Trophoblast cell (in vitro differentiated cells and primary cell): ENCODE data around the gene HOXA6.

ENCODE experiments used
- DNase-seq, 2 donors: peaks; one replicate each; pipeline ENCODE4 v3.0.0-alpha.2; 2016
- H2AFZ ChIP-seq: 2 replicates; pipeline ENCODE4 v1.6.1; 2013; ENCODE audit warnings: low read length, moderate library complexity, mild to moderate bottlenecking; ENCODE audit not compliant: insufficient read depth, poor library complexity
- H2AK5ac ChIP-seq: 2 replicates; pipeline ENCODE4 v1.6.1; 2013; ENCODE audit warnings: mild to moderate bottlenecking, low read length
- H2BK120ac ChIP-seq: 2 replicates; pipeline ENCODE4 v1.6.1; 2013; ENCODE audit warnings: low read length, mild to moderate bottlenecking, moderate library complexity; ENCODE audit not compliant: insufficient read depth, poor library complexity
- H2BK12ac ChIP-seq: 2 replicates; pipeline ENCODE4 v1.6.1; 2013; ENCODE audit warnings: mild to moderate bottlenecking, low read length, moderate library complexity
- H2BK5ac ChIP-seq: 2 replicates; pipeline ENCODE4 v1.6.1; 2013; ENCODE audit warnings: low read length, low read depth, moderate library complexity, mild to moderate bottlenecking; ENCODE audit not compliant: poor library complexity
- H3K14ac ChIP-seq: 2 replicates; pipeline ENCODE4 v1.6.1; 2013; ENCODE audit warnings: mild to moderate bottlenecking, low read length
- H3K18ac ChIP-seq: 2 replicates; pipeline ENCODE4 v1.6.1; 2013; ENCODE audit warnings: mild to moderate bottlenecking, low read length
- H3K23ac ChIP-seq: 2 replicates; pipeline ENCODE4 v1.6.1; 2013; ENCODE audit warnings: low read length
- H3K27ac ChIP-seq: 2 replicates; pipeline ENCODE4 v1.5.1; 2013; ENCODE audit warnings: low read depth, mild to moderate bottlenecking, inconsistent platforms, low read length, moderate library complexity
- H3K27me3 ChIP-seq: 2 replicates; pipeline ENCODE4 v1.6.1; 2013; ENCODE audit warnings: inconsistent platforms, mild to moderate bottlenecking, low read length, moderate library complexity; ENCODE audit not compliant: insufficient read depth
- H3K36me3 ChIP-seq, 2 experiments: 1 replicate in 1 of 2; 2 replicates in 1 of 2; pipeline ENCODE4 v1.6.1; 2013; ENCODE audit warnings: low read length in 2 of 2, mild to moderate bottlenecking in 2 of 2, moderate library complexity in 1 of 2; ENCODE audit not compliant: insufficient read depth in 2 of 2, control insufficient read depth in 1 of 2
- H3K4ac ChIP-seq: 2 replicates; pipeline ENCODE4 v1.6.1; 2013; ENCODE audit warnings: low read depth, mild to moderate bottlenecking, low read length, moderate library complexity
- H3K4me1 ChIP-seq, 2 experiments: 1 replicate in 1 of 2; 2 replicates in 1 of 2; pipeline ENCODE4 v1.6.1; 2013; ENCODE audit warnings: low read length in 2 of 2, mild to moderate bottlenecking in 2 of 2, moderate library complexity in 1 of 2; ENCODE audit not compliant: insufficient read depth in 2 of 2, control insufficient read depth in 1 of 2
- H3K4me2 ChIP-seq: 2 replicates; pipeline ENCODE4 v1.6.1; 2013; ENCODE audit warnings: inconsistent platforms, mild to moderate bottlenecking, low read length, moderate library complexity
- H3K4me3 ChIP-seq: 2 replicates; pipeline ENCODE4 v1.5.1; 2013; ENCODE audit warnings: mild to moderate bottlenecking, low read depth, low read length, inconsistent platforms
- H3K79me1 ChIP-seq: one replicate; pipeline ENCODE4 v1.6.1; 2013; ENCODE audit warnings: low read length
- H3K79me2 ChIP-seq: 2 replicates; pipeline ENCODE4 v1.6.1; 2013; ENCODE audit warnings: low read length, mild to moderate bottlenecking; ENCODE audit not compliant: control insufficient read depth, insufficient read depth, poor library complexity
- H3K9ac ChIP-seq: 2 replicates; pipeline ENCODE4 v1.6.1; 2013; ENCODE audit warnings: mild to moderate bottlenecking, low read length
- H3K9me3 ChIP-seq: 2 replicates; pipeline ENCODE4 v1.6.1; 2013; ENCODE audit warnings: low read depth, mild to moderate bottlenecking, control low read depth, inconsistent platforms, low read length; ENCODE audit not compliant: insufficient read depth
- H4K12ac ChIP-seq: 2 replicates; pipeline ENCODE4 v1.6.1; 2013; ENCODE audit warnings: low read depth, mild to moderate bottlenecking, low read length, moderate library complexity
- H4K8ac ChIP-seq: 2 replicates; pipeline ENCODE4 v1.6.1; 2013; ENCODE audit warnings: low read depth, mild to moderate bottlenecking, low read length, moderate library complexity
- H4K91ac ChIP-seq: one replicate; pipeline ENCODE4 v1.6.1; 2013; ENCODE audit warnings: low read depth, mild to moderate bottlenecking, low read length, moderate library complexity
- WGBS: extraction: QIAGEN DNeasy Blood & Tissue Kit; methylation state at CpG from one replicate; pipeline ENCODE4 v1.1.7; 2013; ENCODE audit warnings: missing lambda C conversion rate; ENCODE audit not compliant: insufficient read length, insufficient coverage; ENCODE audit errors: extremely low coverage; 5-methylcytosine and 5-hydroxymethylcytosine counted together

Gene HOXA6

GRCh38 chr7:27153526-27153925, 6.0 kb upstream of the HOXA6 start:
- Histone ChIP-seq H3K27ac (no peak overlapping the region), H3K79me1 (no peaks in the 10 kb centered on the region), H3K23ac (no peak overlapping the region), H3K4me3 (no peak overlapping the region), H2BK12ac (no peak overlapping the region), H2BK120ac (no peak overlapping the region), H3K14ac (no peak overlapping the region), H3K79me2 (no peaks in the 10 kb centered on the region), H3K36me3 (no peaks in the 10 kb centered on the region), H2AFZ (no peak overlapping the region), H4K8ac (no peak overlapping the region), H3K9me3 (peaks cover 51% of the 10 kb centered on the region), H3K4ac (no peak overlapping the region), H4K91ac (no peak overlapping the region), H3K18ac (no peak overlapping the region), H3K4me2 (no peak overlapping the region), H4K12ac (no peak overlapping the region), H3K4me1 (peaks cover 0 to 2% of the 10 kb centered on the region in 2 experiments), H3K27me3 (peaks cover 91% of the 10 kb centered on the region), H2AK5ac (no peak overlapping the region), H2BK5ac (no peak overlapping the region), H3K9ac (no peak overlapping the region)
- DNase-seq, result no peak
- no CpG with 5 or more reads among the region's 3 CpGs for WGBS

- Histone ChIP-seq H2BK120ac (no peak overlapping the region), H3K18ac (no peak overlapping the region), H3K27me3 (peaks cover 91% of the 10 kb centered on the region), H3K4me3 (no peak overlapping the region), H2AFZ (no peak overlapping the region), H2AK5ac (no peak overlapping the region), H2BK12ac (no peak overlapping the region), H3K9me3 (peaks cover 52% of the 10 kb centered on the region), H3K79me2 (no peaks in the 10 kb centered on the region), H2BK5ac (no peak overlapping the region), H4K8ac (no peak overlapping the region), H4K91ac (no peak overlapping the region), H3K4me2 (no peak overlapping the region), H4K12ac (no peak overlapping the region), H3K23ac (no peak overlapping the region), H3K27ac (no peak overlapping the region), H3K9ac (no peak overlapping the region), H3K14ac (no peak overlapping the region), H3K36me3 (no peaks in the 10 kb centered on the region), H3K4me1 (peaks cover 0 to 2% of the 10 kb centered on the region in 2 experiments), H3K4ac (no peak overlapping the region), H3K79me1 (no peaks in the 10 kb centered on the region)
- no peak for DNase-seq
- WGBS, result no CpG with 5 or more reads among the region's 22 CpGs
These were observed 5.4 kb upstream of the HOXA6 start for GRCh38 chr7:27152816-27153442.

- no peak within 1 kb of the TSS for H2AK5ac ChIP-seq
- no peak within 1 kb of the TSS for H3K4me2 ChIP-seq
- no peaks in the 10 kb centered on the region for H3K79me2 ChIP-seq
- no peak within 1 kb of the TSS for H3K4me3 ChIP-seq
- H3K23ac ChIP-seq, result no peak within 1 kb of the TSS
- H3K14ac ChIP-seq, result no peak within 1 kb of the TSS
- H3K4ac ChIP-seq, result no peak within 1 kb of the TSS
- H4K8ac ChIP-seq, result no peak within 1 kb of the TSS
- no peaks in the 10 kb centered on the region for H3K79me1 ChIP-seq
- no peak within 1 kb of the TSS for H2BK12ac ChIP-seq
- no peak within 1 kb of the TSS for H2BK5ac ChIP-seq
- no peak within 1 kb of the TSS for H2BK120ac ChIP-seq
- H3K9me3 ChIP-seq, result peaks cover 51% of the 10 kb centered on the region
- H3K4me1 ChIP-seq, result peaks cover 0 to 2% of the 10 kb centered on the region in 2 experiments
- peak in 1 of 2 donors; percentile 27 for DNase-seq
- no peak within 1 kb of the TSS for H4K12ac ChIP-seq
- H3K9ac ChIP-seq, result no peak within 1 kb of the TSS
- no peak within 1 kb of the TSS for H3K27ac ChIP-seq
- H3K18ac ChIP-seq, result no peak within 1 kb of the TSS
- H4K91ac ChIP-seq, result no peak within 1 kb of the TSS
- H3K27me3 ChIP-seq, result peaks cover 90% of the 10 kb centered on the region
- WGBS, result no CpG with 5 or more reads among the region's 53 CpGs
- no peak within 1 kb of the TSS for H2AFZ ChIP-seq
- H3K36me3 ChIP-seq, result no peaks in the 10 kb centered on the region
These were observed 4.6 kb upstream of the HOXA6 start, which contains the start of gene HOXA3 for GRCh38 chr7:27151931-27152815. HOXA3 (minus strand) TSS chr7:27152583; CDS start chr7:27110640, 41,943 bp downstream.

DNA sequence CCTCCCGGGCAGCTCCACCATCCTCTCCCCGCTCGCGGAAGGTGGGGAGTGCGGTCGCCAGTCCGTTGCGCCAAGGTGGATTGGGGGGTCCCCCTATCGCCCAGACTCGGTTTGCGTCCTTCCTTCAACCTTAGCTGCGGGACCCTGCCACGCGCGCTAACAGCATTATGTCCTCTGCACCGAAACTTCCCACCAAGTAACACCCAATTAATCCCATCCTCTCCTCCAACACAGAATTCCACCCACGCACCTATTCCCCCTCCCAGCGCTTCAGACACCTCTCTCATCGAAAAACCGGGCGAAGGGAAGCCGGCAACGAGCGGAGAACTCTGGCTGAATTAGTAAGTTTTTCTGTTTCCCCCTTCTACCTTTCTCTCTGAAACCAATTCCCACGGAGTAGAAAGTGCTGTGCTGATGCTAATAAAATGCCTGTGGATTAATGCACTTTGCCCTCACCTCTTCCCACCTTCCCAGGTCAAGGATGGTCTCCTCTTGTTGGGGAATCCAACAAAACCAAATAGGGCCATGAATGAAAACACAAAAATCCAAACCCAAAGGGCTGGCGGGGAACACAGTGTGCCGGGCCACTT, 3.9 kb upstream of the HOXA6 start:
- Histone ChIP-seq H4K12ac (no peak overlapping the region), H3K23ac (no peak overlapping the region), H3K9ac (no peak overlapping the region), H3K79me2 (no peaks in the 10 kb centered on the region), H2AK5ac (no peak overlapping the region), H4K8ac (no peak overlapping the region), H2BK120ac (no peak overlapping the region), H3K9me3 (peaks cover 49% of the 10 kb centered on the region), H3K18ac (no peak overlapping the region), H3K27me3 (peaks cover 90% of the 10 kb centered on the region), H3K4me1 (peaks cover 0 to 2% of the 10 kb centered on the region in 2 experiments), H3K4me3 (no peak overlapping the region), H2BK12ac (no peak overlapping the region), H3K4ac (no peak overlapping the region), H3K4me2 (peak overlapping the region; percentile 59), H4K91ac (no peak overlapping the region), H3K36me3 (no peaks in the 10 kb centered on the region), H3K27ac (no peak overlapping the region), H2AFZ (no peak overlapping the region), H3K14ac (no peak overlapping the region), H3K79me1 (no peaks in the 10 kb centered on the region), H2BK5ac (no peak overlapping the region)
- WGBS, result no CpG with 5 or more reads among the region's 27 CpGs
- no peak for DNase-seq
